Measurements from ENCODE around the gene SMYD5.

The SMYD5 gene

DNA sequence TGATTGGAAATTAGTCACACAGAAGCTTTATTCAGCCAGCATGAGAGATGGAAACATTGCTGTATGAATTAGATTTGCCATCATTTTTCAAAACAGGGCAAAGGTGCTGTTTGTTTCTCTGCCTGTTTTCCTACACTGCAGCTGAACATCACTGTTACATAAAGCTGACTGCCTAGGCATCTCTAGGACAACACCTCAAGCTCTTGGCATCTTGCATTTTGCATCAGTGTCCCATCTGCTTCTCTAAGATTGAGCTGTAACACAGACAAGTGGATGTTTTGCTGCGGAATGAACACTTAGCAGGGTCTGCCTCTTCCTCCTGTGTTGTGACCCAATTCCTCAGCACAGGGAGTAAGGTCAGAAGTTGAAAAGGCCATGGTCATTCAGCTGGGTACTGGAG is 24.9 kb downstream of the SMYD5 start:
- Histone ChIP-seq H3K9ac (ENCODE audit: low read length in 2 of 2) (peak overlapping the region in 1 of 2 donors; percentile 13), H3K9me3 (ENCODE audit: control insufficient read depth in 2 of 2, low read length in 2 of 2) (no peaks in the 10 kb centered on the region)

DNA sequence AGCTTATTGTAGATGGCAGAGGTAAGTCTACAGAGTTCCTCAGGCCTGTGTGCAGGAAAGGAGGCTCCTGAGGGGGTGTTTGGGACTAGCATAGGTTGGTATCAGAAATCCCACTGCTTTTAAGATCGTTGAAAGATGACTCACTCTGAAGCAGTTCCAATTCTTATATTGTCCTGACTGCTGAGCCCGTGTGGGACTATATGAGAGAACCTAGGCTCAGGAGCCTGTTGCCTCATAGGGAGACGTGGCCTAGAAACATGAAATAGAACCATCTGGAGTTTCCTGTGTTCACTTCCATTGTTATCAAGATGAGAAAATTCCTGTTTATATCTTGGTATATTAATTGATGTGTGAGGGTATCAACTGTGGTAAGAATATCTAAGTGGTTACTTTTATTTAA is 25.7 kb downstream of the SMYD5 start:
- peaks cover 30 to 31% of the 10 kb centered on the region in 2 donors for H3K36me3 ChIP-seq (ENCODE audit: control insufficient read depth in 2 of 2, insufficient read depth in 2 of 2, low read length in 2 of 2)
- H3K4me1 ChIP-seq (ENCODE audit: control insufficient read depth, insufficient read depth, low read length) = peaks cover 17% of the 10 kb centered on the region
- no peaks in the 10 kb centered on the region for H3K9me3 ChIP-seq (ENCODE audit: control insufficient read depth in 2 of 2, low read length in 2 of 2)
- H3K27ac ChIP-seq (ENCODE audit: low read length) = no peak overlapping the region
- no peaks in the 10 kb centered on the region for H3K27me3 ChIP-seq (ENCODE audit: control insufficient read depth in 1 of 2, insufficient read depth in 2 of 2, low read length in 2 of 2)
- no peak overlapping the region for H3K9ac ChIP-seq (ENCODE audit: low read length in 2 of 2)
- H3K4me3 ChIP-seq (ENCODE audit: low read length in 2 of 2) = no peak overlapping the region

More for the DNA sequence above, 24.9 kb downstream of the SMYD5 start:
- Histone ChIP-seq H3K27ac (ENCODE audit: low read length) (no peak overlapping the region), H3K36me3 (ENCODE audit: control insufficient read depth in 2 of 2, insufficient read depth in 2 of 2, low read length in 2 of 2) (peaks cover 22 to 23% of the 10 kb centered on the region in 2 donors), H3K4me3 (ENCODE audit: low read length in 2 of 2) (no peak overlapping the region), H3K27me3 (ENCODE audit: control insufficient read depth in 1 of 2, insufficient read depth in 2 of 2, low read length in 2 of 2) (no peaks in the 10 kb centered on the region), H3K4me1 (ENCODE audit: control insufficient read depth, insufficient read depth, low read length) (peaks cover 19% of the 10 kb centered on the region)

DNA sequence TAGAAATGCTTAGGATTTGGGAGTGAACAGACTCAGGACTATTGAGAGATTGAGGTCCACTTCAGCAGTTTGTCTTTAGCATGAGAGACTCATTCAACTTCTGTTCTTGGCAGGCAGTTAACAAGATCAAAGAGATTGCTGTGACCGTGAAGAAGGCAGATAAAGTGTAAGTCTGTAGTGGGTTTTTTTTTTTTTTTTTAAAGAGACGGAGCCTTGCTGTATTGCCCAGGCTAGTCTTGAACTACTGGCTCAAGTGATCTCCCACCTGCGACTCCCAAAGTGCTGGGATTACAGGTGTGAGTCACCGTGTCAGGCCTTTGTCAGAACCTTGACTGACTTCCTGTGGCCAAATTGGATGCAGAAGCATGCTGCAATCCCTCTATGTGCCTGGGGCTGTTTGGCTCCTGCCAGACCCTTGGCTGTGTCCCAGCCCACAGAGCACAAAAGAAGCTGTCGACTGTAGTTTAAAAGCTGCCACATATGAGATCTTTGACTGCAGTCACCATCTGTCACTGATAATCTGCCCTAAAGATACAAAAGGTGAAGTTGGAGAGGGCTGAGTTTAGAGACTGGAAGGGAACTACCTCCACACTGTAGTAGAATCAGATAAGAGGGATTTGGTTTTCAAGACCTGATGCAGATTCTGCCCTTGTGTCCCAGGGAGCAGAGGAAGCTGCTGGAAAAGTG is 30.0 kb downstream of the SMYD5 start:
- no peaks in the 10 kb centered on the region for H3K9me3 ChIP-seq (ENCODE audit: control insufficient read depth in 2 of 2, low read length in 2 of 2)
- no peak overlapping the region for H3K9ac ChIP-seq (ENCODE audit: low read length in 2 of 2)
- H3K4me3 ChIP-seq (ENCODE audit: low read length in 2 of 2) = no peak overlapping the region
- H3K4me1 ChIP-seq (ENCODE audit: control insufficient read depth, insufficient read depth, low read length) = no peaks in the 10 kb centered on the region
- no peaks in the 10 kb centered on the region for H3K27me3 ChIP-seq (ENCODE audit: control insufficient read depth in 1 of 2, insufficient read depth in 2 of 2, low read length in 2 of 2)
- H3K36me3 ChIP-seq (ENCODE audit: control insufficient read depth in 2 of 2, insufficient read depth in 2 of 2, low read length in 2 of 2) = peaks cover 65 to 69% of the 10 kb centered on the region in 2 donors
- no peak overlapping the region for H3K27ac ChIP-seq (ENCODE audit: low read length)

DNA sequence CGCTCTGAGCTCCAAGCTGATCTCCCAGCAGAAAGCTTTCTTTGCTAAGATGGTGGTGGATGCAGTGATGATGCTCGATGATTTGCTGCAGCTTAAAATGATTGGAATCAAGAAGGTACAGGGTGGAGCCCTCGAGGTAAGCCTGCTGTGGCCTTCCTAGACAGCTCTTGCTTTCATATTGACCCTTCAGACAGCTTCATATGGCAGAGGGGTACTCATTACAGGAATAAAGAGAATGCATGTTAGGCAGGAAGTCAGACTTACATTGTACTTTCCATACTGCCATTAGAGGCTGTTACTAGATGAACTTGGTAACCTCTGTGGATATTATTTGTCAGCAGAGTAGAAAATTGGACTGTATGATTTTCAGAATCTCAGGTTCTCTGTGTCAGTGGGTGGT is 30.5 kb downstream of the SMYD5 start:
- Histone ChIP-seq H3K27ac (ENCODE audit: low read length) (no peak overlapping the region), H3K27me3 (ENCODE audit: control insufficient read depth in 1 of 2, insufficient read depth in 2 of 2, low read length in 2 of 2) (no peaks in the 10 kb centered on the region), H3K36me3 (ENCODE audit: control insufficient read depth in 2 of 2, insufficient read depth in 2 of 2, low read length in 2 of 2) (peaks cover 69 to 70% of the 10 kb centered on the region in 2 donors), H3K9me3 (ENCODE audit: control insufficient read depth in 2 of 2, low read length in 2 of 2) (no peaks in the 10 kb centered on the region), H3K9ac (ENCODE audit: low read length in 2 of 2) (no peak overlapping the region), H3K4me3 (ENCODE audit: low read length in 2 of 2) (no peak overlapping the region), H3K4me1 (ENCODE audit: control insufficient read depth, insufficient read depth, low read length) (no peaks in the 10 kb centered on the region)

DNA sequence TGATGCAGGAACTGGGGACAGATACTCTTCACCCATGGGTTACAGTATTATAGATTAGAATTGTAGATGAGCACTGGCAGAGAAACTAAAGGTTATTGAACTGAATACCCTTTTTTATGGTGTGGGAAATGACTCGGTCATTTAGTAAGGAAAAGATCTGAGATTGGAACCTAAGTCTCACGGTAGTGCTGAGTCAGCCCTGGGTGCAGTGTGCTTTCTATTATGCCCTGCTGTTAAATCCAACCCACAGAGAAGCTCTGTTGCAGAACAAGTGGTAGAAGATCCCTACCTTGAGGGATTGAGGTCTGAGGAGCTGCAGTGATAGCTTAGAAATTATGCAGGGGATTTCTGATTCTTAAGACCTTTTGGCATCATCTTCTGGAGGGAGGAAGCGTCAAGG is 32.8 kb downstream of the SMYD5 start:
- Histone ChIP-seq H3K9me3 (ENCODE audit: control insufficient read depth in 2 of 2, low read length in 2 of 2) (no peaks in the 10 kb centered on the region), H3K27me3 (ENCODE audit: control insufficient read depth in 1 of 2, insufficient read depth in 2 of 2, low read length in 2 of 2) (no peaks in the 10 kb centered on the region), H3K4me3 (ENCODE audit: low read length in 2 of 2) (no peak overlapping the region), H3K9ac (ENCODE audit: low read length in 2 of 2) (no peak overlapping the region), H3K4me1 (ENCODE audit: control insufficient read depth, insufficient read depth, low read length) (no peaks in the 10 kb centered on the region), H3K27ac (ENCODE audit: low read length) (no peak overlapping the region), H3K36me3 (ENCODE audit: control insufficient read depth in 2 of 2, insufficient read depth in 2 of 2, low read length in 2 of 2) (peaks cover 75 to 83% of the 10 kb centered on the region in 2 donors)

DNA sequence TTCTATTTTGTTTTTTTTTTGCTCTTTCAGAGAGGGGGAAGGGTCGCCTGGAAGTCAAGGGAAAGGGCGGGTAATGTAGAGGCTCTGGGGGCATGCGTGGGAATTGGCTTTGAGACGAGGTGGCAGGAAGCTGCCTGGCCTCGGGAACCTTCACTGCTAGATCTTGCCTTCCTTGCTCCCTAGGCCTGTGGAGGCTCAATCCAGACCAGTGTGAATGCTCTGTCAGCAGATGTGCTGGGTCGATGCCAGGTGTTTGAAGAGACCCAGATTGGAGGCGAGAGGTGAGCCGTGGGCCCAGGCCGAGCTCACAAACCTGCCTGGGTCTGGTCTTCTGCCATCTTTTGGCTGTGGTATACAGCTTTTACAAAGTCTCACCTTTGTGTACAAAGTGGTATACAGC is 35.6 kb downstream of the SMYD5 start:
- peaks cover 69 to 86% of the 10 kb centered on the region in 2 donors for H3K36me3 ChIP-seq (ENCODE audit: control insufficient read depth in 2 of 2, insufficient read depth in 2 of 2, low read length in 2 of 2)
- no peaks in the 10 kb centered on the region for H3K27me3 ChIP-seq (ENCODE audit: control insufficient read depth in 1 of 2, insufficient read depth in 2 of 2, low read length in 2 of 2)
- no peak overlapping the region for H3K4me3 ChIP-seq (ENCODE audit: low read length in 2 of 2)
- H3K9ac ChIP-seq (ENCODE audit: low read length in 2 of 2) = no peak overlapping the region
- H3K4me1 ChIP-seq (ENCODE audit: control insufficient read depth, insufficient read depth, low read length) = no peaks in the 10 kb centered on the region
- H3K9me3 ChIP-seq (ENCODE audit: control insufficient read depth in 2 of 2, low read length in 2 of 2) = no peaks in the 10 kb centered on the region
- H3K27ac ChIP-seq (ENCODE audit: low read length) = no peak overlapping the region

DNA sequence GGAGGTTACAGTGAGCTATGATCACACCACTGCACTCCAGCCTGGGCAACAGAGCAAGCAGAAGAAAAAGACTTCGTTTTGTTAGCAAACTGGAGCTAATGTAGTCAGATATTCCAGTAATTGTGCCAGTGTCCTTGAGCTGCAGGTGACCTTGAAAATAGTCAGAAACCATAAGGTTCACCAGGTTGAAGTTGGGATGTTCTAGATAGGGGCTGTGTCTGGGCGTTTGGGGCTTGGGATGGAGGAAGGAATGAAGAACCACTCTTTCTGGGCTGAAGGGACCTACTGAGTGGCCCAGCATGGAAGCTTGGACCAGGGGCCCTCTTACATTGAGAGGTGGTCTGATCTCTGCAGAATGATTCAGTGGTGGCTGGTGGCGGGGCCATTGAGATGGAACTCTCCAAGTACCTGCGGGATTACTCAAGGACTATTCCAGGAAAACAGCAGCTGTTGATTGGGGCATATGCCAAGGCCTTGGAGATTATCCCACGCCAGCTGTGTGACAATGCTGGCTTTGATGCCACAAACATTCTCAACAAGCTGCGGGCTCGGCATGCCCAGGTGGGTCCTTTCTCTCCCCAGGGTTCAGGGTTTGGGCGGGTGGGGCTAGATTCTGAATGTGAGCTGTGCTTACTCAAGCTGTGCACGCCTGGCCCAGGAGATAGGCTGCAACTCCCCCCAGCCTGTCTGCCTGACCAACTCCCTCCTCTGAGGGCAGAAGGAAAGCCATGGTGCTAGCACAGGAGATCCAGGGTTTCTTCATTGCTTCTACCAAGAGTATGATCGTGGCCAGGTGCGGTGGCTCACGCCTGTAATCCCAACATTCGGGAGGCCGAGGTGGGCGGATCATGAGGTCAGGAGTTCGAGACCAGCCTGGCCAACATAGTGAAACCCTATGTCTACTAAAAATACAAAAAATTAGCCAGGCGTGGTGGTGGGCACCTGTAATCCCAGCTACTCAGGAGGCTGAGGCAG is 37.1 kb downstream of the SMYD5 start:
- no peak overlapping the region for H3K27ac ChIP-seq (ENCODE audit: low read length)

DNA sequence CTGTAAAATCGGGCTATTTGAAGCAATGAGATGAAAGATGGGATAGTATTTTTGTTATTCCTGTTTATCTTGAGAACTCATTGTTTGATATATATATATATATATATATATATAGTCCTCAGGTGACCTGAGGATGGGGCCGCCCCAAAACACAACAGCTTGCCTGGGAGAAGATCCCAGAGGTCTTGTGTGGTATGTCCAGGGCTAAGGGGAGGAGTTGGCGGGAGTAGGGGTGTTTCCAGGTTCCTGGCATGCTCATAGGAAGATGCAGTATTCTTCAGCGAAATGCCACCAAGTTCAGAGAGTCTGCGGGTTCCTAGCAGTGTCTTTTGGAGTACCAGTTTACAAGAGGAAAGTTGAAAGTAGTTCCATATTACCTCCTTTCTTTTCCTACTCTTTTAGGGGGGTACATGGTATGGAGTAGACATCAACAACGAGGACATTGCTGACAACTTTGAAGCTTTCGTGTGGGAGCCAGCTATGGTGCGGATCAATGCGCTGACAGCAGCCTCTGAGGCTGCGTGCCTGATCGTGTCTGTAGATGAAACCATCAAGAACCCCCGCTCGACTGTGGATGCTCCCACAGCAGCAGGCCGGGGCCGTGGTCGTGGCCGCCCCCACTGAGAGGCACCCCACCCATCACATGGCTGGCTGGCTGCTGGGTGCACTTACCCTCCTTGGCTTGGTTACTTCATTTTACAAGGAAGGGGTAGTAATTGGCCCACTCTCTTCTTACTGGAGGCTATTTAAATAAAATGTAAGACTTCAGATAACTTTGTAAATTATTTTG is 38.4 kb downstream of the SMYD5 start:
- no peaks in the 10 kb centered on the region for H3K9me3 ChIP-seq (ENCODE audit: control insufficient read depth in 2 of 2, low read length in 2 of 2)
- no peak overlapping the region for H3K27ac ChIP-seq (ENCODE audit: low read length)
- H3K36me3 ChIP-seq (ENCODE audit: control insufficient read depth in 2 of 2, insufficient read depth in 2 of 2, low read length in 2 of 2) = peaks cover 44 to 61% of the 10 kb centered on the region in 2 donors
- no peaks in the 10 kb centered on the region for H3K4me1 ChIP-seq (ENCODE audit: control insufficient read depth, insufficient read depth, low read length)
- no peak overlapping the region for H3K9ac ChIP-seq (ENCODE audit: low read length in 2 of 2)
- no peaks in the 10 kb centered on the region for H3K27me3 ChIP-seq (ENCODE audit: control insufficient read depth in 1 of 2, insufficient read depth in 2 of 2, low read length in 2 of 2)
- no peak overlapping the region for H3K4me3 ChIP-seq (ENCODE audit: low read length in 2 of 2)

More for the DNA sequence above, 37.1 kb downstream of the SMYD5 start:
- no peak overlapping the region for H3K9ac ChIP-seq (ENCODE audit: low read length in 2 of 2)
- H3K27me3 ChIP-seq (ENCODE audit: control insufficient read depth in 1 of 2, insufficient read depth in 2 of 2, low read length in 2 of 2) = no peaks in the 10 kb centered on the region
- no peaks in the 10 kb centered on the region for H3K9me3 ChIP-seq (ENCODE audit: control insufficient read depth in 2 of 2, low read length in 2 of 2)
- no peaks in the 10 kb centered on the region for H3K4me1 ChIP-seq (ENCODE audit: control insufficient read depth, insufficient read depth, low read length)
- H3K36me3 ChIP-seq (ENCODE audit: control insufficient read depth in 2 of 2, insufficient read depth in 2 of 2, low read length in 2 of 2) = peaks cover 55 to 74% of the 10 kb centered on the region in 2 donors
- H3K4me3 ChIP-seq (ENCODE audit: low read length in 2 of 2) = no peak overlapping the region

DNA sequence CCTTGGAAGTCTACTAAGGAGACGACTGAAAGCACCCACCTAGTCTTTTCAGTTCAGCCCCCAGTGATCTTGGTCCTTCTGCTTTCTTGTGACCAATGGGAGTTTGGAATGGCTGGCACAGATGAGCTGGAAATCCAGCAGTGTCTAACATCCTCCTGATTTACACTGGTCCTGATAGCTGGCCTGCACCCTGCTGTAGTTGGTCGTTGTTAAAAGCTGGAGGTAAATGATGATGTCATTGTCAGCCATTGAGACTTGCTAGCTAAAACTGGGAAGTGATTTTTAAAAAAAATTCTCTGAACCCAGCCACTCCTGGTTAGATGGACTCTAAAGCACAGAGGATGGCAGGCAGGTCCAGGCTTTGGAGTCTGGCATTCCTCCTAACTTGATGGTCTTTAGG is 39.4 kb downstream of the SMYD5 start:
- Histone ChIP-seq H3K27ac (ENCODE audit: low read length) (no peak overlapping the region), H3K4me3 (ENCODE audit: low read length in 2 of 2) (no peak overlapping the region), H3K9ac (ENCODE audit: low read length in 2 of 2) (no peak overlapping the region), H3K4me1 (ENCODE audit: control insufficient read depth, insufficient read depth, low read length) (no peaks in the 10 kb centered on the region), H3K36me3 (ENCODE audit: control insufficient read depth in 2 of 2, insufficient read depth in 2 of 2, low read length in 2 of 2) (peaks cover 36 to 53% of the 10 kb centered on the region in 2 donors), H3K9me3 (ENCODE audit: control insufficient read depth in 2 of 2, low read length in 2 of 2) (no peaks in the 10 kb centered on the region), H3K27me3 (ENCODE audit: control insufficient read depth in 1 of 2, insufficient read depth in 2 of 2, low read length in 2 of 2) (no peaks in the 10 kb centered on the region)

DNA sequence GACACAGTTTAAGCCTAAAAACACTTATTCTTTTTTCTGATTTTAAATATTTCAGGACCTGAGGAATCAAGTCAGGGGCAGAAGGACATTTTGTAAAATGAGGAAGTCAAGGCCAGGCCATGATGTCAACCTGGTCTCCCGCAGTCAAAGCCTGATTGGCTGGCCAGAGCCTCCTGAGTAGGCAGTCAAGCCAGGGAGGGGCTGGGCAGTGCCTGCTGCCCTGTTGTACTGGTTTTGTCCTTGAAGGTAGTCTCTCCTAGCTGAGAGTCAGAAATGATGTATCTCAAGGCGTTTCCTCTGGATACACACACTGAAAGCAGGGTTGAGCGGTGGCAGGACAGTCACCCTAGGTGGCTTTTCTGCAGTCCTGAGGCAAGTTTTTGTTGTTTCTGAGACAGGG is 39.9 kb downstream of the SMYD5 start:
- Histone ChIP-seq H3K36me3 (ENCODE audit: control insufficient read depth in 2 of 2, insufficient read depth in 2 of 2, low read length in 2 of 2) (peaks cover 32 to 49% of the 10 kb centered on the region in 2 donors), H3K9me3 (ENCODE audit: control insufficient read depth in 2 of 2, low read length in 2 of 2) (no peaks in the 10 kb centered on the region), H3K4me1 (ENCODE audit: control insufficient read depth, insufficient read depth, low read length) (no peaks in the 10 kb centered on the region), H3K27me3 (ENCODE audit: control insufficient read depth in 1 of 2, insufficient read depth in 2 of 2, low read length in 2 of 2) (no peaks in the 10 kb centered on the region), H3K9ac (ENCODE audit: low read length in 2 of 2) (no peak overlapping the region), H3K4me3 (ENCODE audit: low read length in 2 of 2) (no peak overlapping the region), H3K27ac (ENCODE audit: low read length) (no peak overlapping the region)

Data from stomach smooth muscle (tissue), 2 donors.